Stimulated activated CD4-positive, alpha-beta T cell treated with anti-CD3 and anti-CD28 coated beads, Interleukin-12 subunit alpha, Interleukin-12 subunit beta, amount 100 ng/mL, for 48 hours (primary cell): ENCODE measurements around the gene KLHDC8A.
"Not testable (repeated sequence)": the region's sequence is repeated elsewhere in the genome, so short reads cannot be mapped to it uniquely, and the experiment has no call there.

ENCODE experiments used
- DNase-seq, 3 donors: peaks; one replicate each; pipeline ENCODE4 v3.0.0-alpha.2; 2020; ENCODE audit warnings: low read depth in 2 of 3, low spot score in 1 of 3

The KLHDC8A gene

GRCh38 chr1:205298191-205298994 is 58.3 kb downstream of the KLHDC8A start:
- DNase-seq = no peak

- DNase-seq = not testable (repeated sequence)
These were observed 59.1 kb downstream of the KLHDC8A start for GRCh38 chr1:205297546-205298177.

DNA sequence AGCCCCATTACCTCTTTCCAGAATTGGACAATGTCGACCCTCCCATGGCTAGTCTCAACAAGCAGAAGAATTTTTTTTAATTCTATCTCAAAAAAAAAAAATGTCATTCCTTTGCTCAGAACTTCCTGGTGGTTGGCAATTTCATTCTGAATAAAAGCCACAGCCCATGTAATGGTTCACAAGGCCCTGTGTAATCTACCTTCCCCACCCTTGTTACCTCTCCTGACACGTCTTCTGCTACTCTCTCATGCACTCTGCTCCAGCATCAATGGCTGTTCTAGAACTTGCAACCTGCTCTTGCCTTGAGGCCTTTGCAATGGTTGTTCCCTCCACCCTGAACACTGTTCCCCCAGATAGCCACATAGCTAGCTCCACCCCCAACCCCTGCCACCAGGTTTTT is 60.6 kb downstream of the KLHDC8A start:
- DNase-seq = no peak

GRCh38 chr1:205294934-205295333 is 61.8 kb downstream of the KLHDC8A start:
- DNase-seq = no peak

GRCh38 chr1:205294175-205294917 is 62.4 kb downstream of the KLHDC8A start:
- DNase-seq = no peak

- no peak for DNase-seq
These were observed 63.2 kb downstream of the KLHDC8A start for GRCh38 chr1:205293350-205294074.

DNA sequence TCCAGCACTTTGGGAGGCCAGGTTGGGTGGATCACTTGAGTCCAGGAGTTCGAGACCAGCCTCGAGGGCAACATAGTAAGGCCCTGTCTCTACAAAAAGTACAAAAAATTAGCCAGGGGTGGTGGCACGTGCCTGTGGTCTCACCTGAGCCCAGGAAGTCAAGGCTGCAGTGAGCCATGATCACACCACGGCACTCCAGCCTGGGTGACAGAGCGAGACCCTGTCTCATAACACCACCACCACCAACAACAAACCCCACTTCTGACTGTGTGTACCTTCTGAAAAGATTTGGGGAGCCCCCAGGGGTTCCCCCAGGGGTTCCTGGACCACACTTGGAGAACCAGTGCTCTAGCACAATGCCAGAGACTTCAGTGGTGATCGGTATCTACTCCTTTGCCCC is 65.1 kb downstream of the KLHDC8A start:
- DNase-seq = no peak

- DNase-seq = peak; percentile 59 to 66 (median 65)
These were observed 68.8 kb downstream of the KLHDC8A start for GRCh38 chr1:205287767-205288559.

DNA sequence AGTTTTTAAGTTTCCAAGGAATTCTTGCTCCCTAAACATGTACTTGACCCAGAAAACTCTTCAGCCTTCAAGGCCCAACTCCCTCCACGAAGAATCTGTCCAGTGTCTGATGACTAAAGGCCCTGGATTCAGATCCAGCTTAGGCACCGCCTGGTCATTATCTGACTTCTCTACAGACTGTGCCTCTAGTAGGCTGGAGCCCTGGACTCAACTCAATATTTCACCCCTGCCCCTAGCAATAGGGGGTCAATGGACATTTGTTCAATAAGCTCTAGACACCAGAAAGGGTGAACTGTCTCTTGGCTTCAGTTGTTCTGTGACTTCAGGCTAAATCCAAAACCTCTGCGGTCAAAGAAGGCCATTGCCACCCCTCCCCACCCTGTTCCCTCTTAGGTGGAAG is 69.6 kb downstream of the KLHDC8A start:
- DNase-seq = no peak

DNA sequence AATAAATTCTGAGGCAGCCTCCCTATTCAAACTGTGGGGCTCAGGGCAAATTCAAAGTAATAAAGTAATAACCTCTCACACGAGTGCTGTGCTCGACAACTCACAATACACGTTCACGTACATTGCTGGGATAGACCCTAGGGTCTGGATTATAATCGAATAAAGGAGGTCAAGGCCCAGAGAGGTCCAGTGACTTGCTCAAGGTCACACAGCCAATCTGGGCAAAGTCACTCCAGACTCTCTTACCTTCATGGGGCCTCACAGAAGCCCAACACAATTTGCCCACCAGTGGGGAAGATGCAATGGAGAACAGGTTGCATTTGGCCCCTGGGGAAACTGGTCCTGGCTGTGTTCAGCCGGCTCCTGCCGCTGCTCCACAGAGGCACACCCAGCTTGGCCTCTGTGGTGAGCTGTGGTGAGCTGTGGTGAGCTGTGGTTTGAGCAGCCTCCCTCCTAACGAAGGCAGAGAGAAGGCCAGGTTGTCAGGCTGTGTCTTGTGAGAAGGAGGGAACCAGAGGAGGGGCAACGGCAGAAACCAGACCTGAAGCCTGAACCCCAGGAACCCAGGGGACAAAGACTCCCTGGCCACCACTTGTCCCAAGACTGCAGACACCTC is 70.3 kb downstream of the KLHDC8A start:
- DNase-seq = peak; percentile 58 to 63 (median 60)
